H1 (cell line): ENCODE data around the gene ZNF695. TPM values are rescaled to one million over a fixed set of nuclear protein-coding genes. Genes with fewer than 3 reads are reported as not detected.

ENCODE experiments used
- CTCF ChIA-PET: fragments of 300-600 bp; sonication (Branson Sonifier 250); formaldehyde crosslinking; loops from one replicate; lab custom pipeline; 2021; ENCODE audit not compliant: partially characterized antibody; lab: Charles Lee
- POLR2A ChIA-PET: fragments of 300-600 bp; sonication (Branson Sonifier 250); formaldehyde crosslinking; loops from one replicate; lab custom pipeline; 2021; ENCODE audit warnings: inconsistent platforms; ENCODE audit not compliant: partially characterized antibody; lab: Charles Lee
- DNase-seq, 2 experiments: peaks; one replicate each; pipeline versions ENCODE4 v3.0.0 to v3.0.0-alpha.2; 2010 to 2022; ENCODE audit warnings: low spot score in 2 of 2, low read depth in 1 of 2, mixed read lengths in 1 of 2
- FAIRE-seq: peaks from 2 replicates; lab custom pipeline; 2011; peaks lifted over from hg19 to GRCh38; lab: Jason Lieb, UNC
- H2AFZ ChIP-seq: 2 replicates; pipeline ENCODE4 v1.8.1; 2012; ENCODE audit warnings: low read length, inconsistent platforms
- H2AK5ac ChIP-seq: 2 replicates; pipeline ENCODE4 v1.6.1; 2013; ENCODE audit warnings: low read depth, low read length
- H2BK120ac ChIP-seq: replicated peaks from 2 replicates; pipeline ENCODE3; 2013; ENCODE audit warnings: low read depth, low read length, inconsistent platforms
- H2BK12ac ChIP-seq: 2 replicates; pipeline ENCODE4 v1.6.1; 2013; ENCODE audit warnings: low read depth, low read length
- H2BK15ac ChIP-seq: 2 replicates; pipeline ENCODE4 v1.6.1; 2013; ENCODE audit warnings: low read length
- H2BK20ac ChIP-seq: 2 replicates; pipeline ENCODE4 v1.6.1; 2013; ENCODE audit warnings: low read length
- H2BK5ac ChIP-seq: 2 replicates; pipeline ENCODE4 v1.6.1; 2013; ENCODE audit warnings: low read depth, low read length
- H3K14ac ChIP-seq: 2 replicates; pipeline ENCODE4 v1.6.1; 2013; ENCODE audit warnings: inconsistent platforms; ENCODE audit not compliant: insufficient read length
- H3K18ac ChIP-seq: 2 replicates; pipeline ENCODE4 v1.6.1; 2013; ENCODE audit warnings: low read length; ENCODE audit errors: extremely low read depth
- H3K23ac ChIP-seq: 2 replicates; pipeline ENCODE4 v1.6.1; 2013; ENCODE audit warnings: inconsistent platforms; ENCODE audit not compliant: insufficient read length
- H3K23me2 ChIP-seq: 2 replicates; pipeline ENCODE4 v1.6.1; 2013; ENCODE audit warnings: low read depth, low read length
- H3K27ac ChIP-seq: 2 replicates; pipeline ENCODE4 v1.6.1; 2011; ENCODE audit warnings: low read depth, low read length, inconsistent platforms
- H3K27me3 ChIP-seq, 4 experiments: replicated peaks in 1 of 4; 1 replicate in 1 of 4; 2 replicates in 3 of 4; pipeline versions ENCODE4 v1.6.1 to v1.8.1; 2011 to 2013; ENCODE audit warnings: low read length in 3 of 4, mild to moderate bottlenecking in 3 of 4, inconsistent platforms in 2 of 4, mixed read lengths in 2 of 4, moderate library complexity in 1 of 4; ENCODE audit not compliant: control insufficient read depth in 3 of 4, insufficient read depth in 3 of 4; ENCODE audit errors: extremely low read depth in 1 of 4
- H3K36me3 ChIP-seq, 4 experiments: 2 replicates each; pipeline versions ENCODE4 v1.6.1 to v1.8.1; 2011 to 2013; ENCODE audit warnings: mild to moderate bottlenecking in 4 of 4, low read length in 3 of 4, moderate library complexity in 2 of 4, control low read depth in 1 of 4, inconsistent platforms in 1 of 4; ENCODE audit not compliant: insufficient read depth in 4 of 4, control insufficient read depth in 2 of 4
- H3K4ac ChIP-seq: replicated peaks from 2 replicates; pipeline ENCODE3; 2013; ENCODE audit warnings: low read length, low read depth, mixed read lengths, inconsistent platforms; ENCODE audit not compliant: insufficient read length
- H3K4me1 ChIP-seq, 4 experiments: replicated peaks in 1 of 4; 1 replicate in 1 of 4; 2 replicates in 3 of 4; pipeline versions ENCODE4 v1.6.1 to v1.8.1; 2011 to 2013; ENCODE audit warnings: low read length in 3 of 4, inconsistent platforms in 2 of 4, mixed read lengths in 1 of 4; ENCODE audit not compliant: insufficient read depth in 4 of 4, control insufficient read depth in 3 of 4
- H3K4me2 ChIP-seq, 2 experiments: 2 replicates each; pipeline versions ENCODE4 v1.6.1 to v1.8.1; 2011 to 2013; ENCODE audit warnings: low read depth in 2 of 2, low read length in 2 of 2, control low read depth in 1 of 2, inconsistent platforms in 1 of 2, mild to moderate bottlenecking in 1 of 2; ENCODE audit not compliant: insufficient read depth in 1 of 2
- H3K4me3 ChIP-seq, 4 experiments: fragments of 200-600, 300-600 bp in 1 of 4; sonication (generic), shearing (Covaris generic), sonication (Bioruptor Twin) in 1 of 4; 2 replicates each; pipeline versions ENCODE4 v1.5.1 to v1.8.1; 2011 to 2016; ENCODE audit warnings: low read length in 4 of 4, low read depth in 3 of 4, control low read depth in 2 of 4, inconsistent platforms in 2 of 4, mild to moderate bottlenecking in 2 of 4, mixed read lengths in 1 of 4, moderate library complexity in 1 of 4; ENCODE audit not compliant: insufficient read depth in 2 of 4; ENCODE audit errors: extremely low read depth in 1 of 4
- H3K56ac ChIP-seq: replicated peaks from 2 replicates; pipeline ENCODE3; 2013; ENCODE audit warnings: low read depth, mild to moderate bottlenecking, mixed read lengths, low read length, inconsistent platforms; ENCODE audit not compliant: insufficient read length
- H3K79me1 ChIP-seq: 2 replicates; pipeline ENCODE4 v1.6.1; 2013; ENCODE audit warnings: low read depth, low read length, control low read depth
- H3K79me2 ChIP-seq, 2 experiments: 2 replicates each; pipeline versions ENCODE4 v1.6.1 to v1.8.1; 2012 to 2013; ENCODE audit warnings: low read length in 2 of 2, mild to moderate bottlenecking in 2 of 2, inconsistent platforms in 1 of 2; ENCODE audit not compliant: insufficient read depth in 2 of 2, control insufficient read depth in 1 of 2
- H3K9ac ChIP-seq, 4 experiments: replicated peaks in 1 of 4; 1 replicate in 1 of 4; 2 replicates in 3 of 4; pipeline versions ENCODE4 v1.6.1 to v1.8.1; 2011 to 2013; ENCODE audit warnings: low read depth in 3 of 4, low read length in 3 of 4, control low read depth in 2 of 4, mild to moderate bottlenecking in 2 of 4, moderate library complexity in 2 of 4, inconsistent platforms in 1 of 4; ENCODE audit errors: extremely low read depth in 1 of 4
- H3K9me3 ChIP-seq, 2 experiments: 2 replicates each; pipeline versions ENCODE4 v1.6.1 to v1.8.1; 2012 to 2013; ENCODE audit warnings: mild to moderate bottlenecking in 2 of 2, moderate library complexity in 2 of 2, control low read depth in 1 of 2, inconsistent platforms in 1 of 2, low read depth in 1 of 2, low read length in 1 of 2, mixed read lengths in 1 of 2; ENCODE audit not compliant: insufficient read depth in 2 of 2
- H4K20me1 ChIP-seq, 2 experiments: replicated peaks in 1 of 2; 2 replicates each; pipeline versions ENCODE3 to v1.8.1; 2011 to 2013; ENCODE audit warnings: inconsistent platforms in 2 of 2, low read length in 2 of 2, mild to moderate bottlenecking in 1 of 2; ENCODE audit not compliant: insufficient read depth in 2 of 2, control insufficient read depth in 1 of 2
- H4K5ac ChIP-seq: 2 replicates; pipeline ENCODE4 v1.6.1; 2013; ENCODE audit warnings: low read length, low read depth, mixed read lengths, inconsistent platforms; ENCODE audit not compliant: insufficient read length
- H4K8ac ChIP-seq: 2 replicates; pipeline ENCODE4 v1.8.0; 2013; ENCODE audit warnings: mild to moderate bottlenecking, moderate library complexity, low read length, inconsistent platforms; ENCODE audit not compliant: insufficient read depth; ENCODE audit errors: extremely low read depth
- H4K91ac ChIP-seq: replicated peaks from 2 replicates; pipeline ENCODE3; 2013; ENCODE audit warnings: low read length, mixed read lengths, inconsistent platforms; ENCODE audit not compliant: insufficient read length
- CTCF ChIP-seq, 3 experiments: IDR thresholded peaks; 1 replicate in 2 of 3; 2 replicates in 1 of 3; pipeline versions ENCODE4 v1.5.1 to v1.6.1; 2011; ENCODE audit warnings: low read length in 3 of 3, mild to moderate bottlenecking in 3 of 3, inconsistent platforms in 2 of 3, low read depth in 1 of 3, moderate library complexity in 1 of 3; ENCODE audit not compliant: insufficient read depth in 1 of 3; ENCODE audit errors: control extremely low read depth in 1 of 3
- GTF2F1 ChIP-seq: IDR thresholded peaks from 2 replicates; pipeline ENCODE4 v1.6.1; 2012; ENCODE audit warnings: low read depth, low read length, improper control_type of control experiment, borderline replicate concordance
- NANOG ChIP-seq: IDR thresholded peaks from 2 replicates; pipeline ENCODE4 v1.6.1; 2011; ENCODE audit warnings: low read length, low read depth, mild to moderate bottlenecking, inconsistent platforms; ENCODE audit not compliant: insufficient read depth, poor library complexity, severe bottlenecking
- RAD21 ChIP-seq, 2 experiments: IDR thresholded peaks in 1 of 2; conservative IDR thresholded peaks in 1 of 2; 2 replicates each; pipeline ENCODE4 v1.6.1; 2011; ENCODE audit warnings: low read depth in 2 of 2, low read length in 2 of 2, improper control_type of control experiment in 1 of 2, inconsistent platforms in 1 of 2, mild to moderate bottlenecking in 1 of 2, moderate library complexity in 1 of 2
- SAP30 ChIP-seq: fragments of 300-600 bp; sonication (generic); IDR thresholded peaks from 2 replicates; pipeline ENCODE4 v1.7.1; 2012; ENCODE audit warnings: low read length, moderate library complexity, mild to moderate bottlenecking, inconsistent platforms; ENCODE audit not compliant: insufficient read depth, insufficient replicate concordance
- TCF12 ChIP-seq: IDR thresholded peaks from 2 replicates; pipeline ENCODE4 v1.6.1; 2011; ENCODE audit warnings: low read depth, mild to moderate bottlenecking, low read length
- WGBS, 2 experiments: shearing (Covaris generic) in 1 of 2; methylation state at CpG; one replicate each; pipeline versions ENCODE4 v1.1.6 to v1.1.7; 2013 to 2015; ENCODE audit warnings: low lambda C conversion rate in 2 of 2, mixed read lengths in 2 of 2, inconsistent platforms in 1 of 2, low coverage in 1 of 2, missing lambda C conversion rate in 1 of 2; ENCODE audit not compliant: insufficient replicate concordance in 2 of 2, insufficient coverage in 1 of 2, insufficient read length in 1 of 2; ENCODE audit errors: extremely low coverage in 1 of 2, missing lambda C conversion rate in 1 of 2; 5-methylcytosine and 5-hydroxymethylcytosine counted together
- polyA plus RNA-seq, 7 experiments: library from polyadenylated mRNA; depleted of rRNA in 3 of 7; stranded (reverse) in 5 of 7; unstranded in 2 of 7; fragments of >200 nt in 5 of 7; fragments of 200-250 nt in 2 of 7; gene quantifications; 1 replicate in 5 of 7; 2 replicates in 1 of 7; 4 replicates in 1 of 7; pipeline versions ENCODE4 v1.2.1 to v1.2.3, GENCODE V29; 2011 to 2013; ENCODE audit warnings: missing spikeins in 2 of 7, mixed read lengths in 2 of 7
- total RNA-seq: library from RNA; stranded (reverse); fragmentation: NEBNext Ultra II Directional; extraction: Animal tissue kit (Norgen Biotek cat#: 25700); gene quantifications from 2 replicates; pipeline ENCODE4 v1.2.1, GENCODE V29; 2021

ZNF695 gene
- total and polyA plus RNA-seq, 2 of the 8 experiments (the other 6 are each of a cell fraction or from before 2014, with no cell fraction given), result 9.2 to 27.0 TPM

GRCh38 chr1:246971090-246971721 is 36.7 kb downstream of the ZNF695 start:
- TF ChIP-seq TCF12 (0 out of 2 replicates have a peak, but pooled peaks have one; percentile 22), GTF2F1 (no peak), SAP30 (no peak), CTCF (IDR thresholded peaks at IDR 0.05; ENCODE audit: control extremely low read depth in 1 of 3, insufficient read depth in 1 of 3, low read depth in 1 of 3, low read length in 3 of 3) (peak; percentile 73 to 90 (median 83)), NANOG (no peak), RAD21 (IDR thresholded peaks at IDR 0.05 in 1 of 2, conservative IDR thresholded peaks at IDR 0.05 in 1 of 2; ENCODE audit: low read depth in 2 of 2, low read length in 2 of 2) (peak; percentile 76 to 77)
- H2BK120ac ChIP-seq, result no peak overlapping the region
- H3K14ac ChIP-seq, result no peak overlapping the region
- H3K4me1 ChIP-seq, result no peaks in the 10 kb centered on the region
- no peaks in the 10 kb centered on the region for H3K79me1 ChIP-seq
- H3K79me2 ChIP-seq, result no peaks in the 10 kb centered on the region
- H3K9me3 ChIP-seq, result peaks cover 31 to 58% of the 10 kb centered on the region in 2 experiments
- no peak overlapping the region for H2BK15ac ChIP-seq
- no peak overlapping the region for H3K18ac ChIP-seq
- no peak overlapping the region for H4K91ac ChIP-seq
- H2BK5ac ChIP-seq, result no peak overlapping the region
- H3K4me3 ChIP-seq, result no peak overlapping the region
- H4K8ac ChIP-seq, result no peak overlapping the region
- no peak overlapping the region for H3K56ac ChIP-seq
- H2BK12ac ChIP-seq, result no peak overlapping the region
- no peaks in the 10 kb centered on the region for H4K20me1 ChIP-seq
- H2AK5ac ChIP-seq, result no peak overlapping the region
- H3K27ac ChIP-seq, result no peak overlapping the region
- no peaks in the 10 kb centered on the region for H3K23me2 ChIP-seq
- FAIRE-seq (no peak), DNase-seq (peak; percentile 47 to 82)
- H4K5ac ChIP-seq, result no peak overlapping the region
- no peak overlapping the region for H3K9ac ChIP-seq
- no peaks in the 10 kb centered on the region for H3K27me3 ChIP-seq
- no peak overlapping the region for H2BK20ac ChIP-seq
- H2AFZ ChIP-seq, result no peak overlapping the region
- H3K36me3 ChIP-seq, result peaks cover 0 to 39% (median 9%) of the 10 kb centered on the region in 4 experiments; a peak in 2 of 8 replicates
- WGBS, 2 experiments, result 87% methylated on average over 12 of the region's 12 CpGs; no CpG with 5 or more reads in 1 of the 2 experiments
- H3K4ac ChIP-seq, result no peak overlapping the region
- CTCF ChIA-PET, result interaction anchor here (0.6 to 2.9 kb wide), 13 partner anchors 10 to 118 kb away, joined by 3 to 18 read pairs (median 4); no protein-coding TSS in a partner anchor
- H3K23ac ChIP-seq, result no peak overlapping the region
- POLR2A ChIA-PET, result interaction anchor here (0.8 kb wide), 1 partner anchor 135 kb away, joined by 3 read pairs; no protein-coding TSS in a partner anchor
- no peak overlapping the region for H3K4me2 ChIP-seq
